Endothelial cell of umbilical vein (primary cell): ENCODE results near the gene NRF1. TPM values are rescaled to one million over a fixed set of nuclear protein-coding genes. Genes with fewer than 3 reads are reported as not detected.

Experiments used
- BruUV-seq: library from RNA; stranded (reverse); fragments of 400-500 nt; replicated peaks from 2 replicates; lab custom pipeline; 2021; lab: Mats Ljungman, UMichigan
- CTCF ChIA-PET: fragments of 300-600, 350-600 bp; sonication (Branson Sonifier 250); formaldehyde crosslinking; loops from one replicate; lab custom pipeline; 2021; ENCODE audit warnings: antibody characterized with exemption, inconsistent platforms; lab: Charles Lee
- POLR2A ChIA-PET: fragments of 300-600, 350-600 bp; sonication (Branson Sonifier 250); formaldehyde crosslinking; loops from one replicate; lab custom pipeline; 2021; ENCODE audit warnings: antibody characterized with exemption, inconsistent platforms; lab: Charles Lee
- DNase-seq: peaks from one replicate; pipeline ENCODE4 v3.0.0-alpha.2; 2011; ENCODE audit warnings: low read depth, low spot score
- FAIRE-seq: peaks from 2 replicates; lab custom pipeline; 2011; peaks lifted over from hg19 to GRCh38; lab: Jason Lieb, UNC
- H2AFZ ChIP-seq: 2 replicates; pipeline ENCODE4 v1.6.0; 2012; ENCODE audit warnings: low read depth, low read length, control low read depth, inconsistent platforms
- H3K27ac ChIP-seq: 2 replicates; pipeline ENCODE4 v1.5.1; 2011; ENCODE audit warnings: low read depth, mild to moderate bottlenecking, control low read depth, low read length, moderate library complexity; ENCODE audit not compliant: insufficient read depth
- H3K27me3 ChIP-seq, 2 experiments: 2 replicates each; pipeline versions ENCODE4 v1.6.0 to v1.6.1; 2011; ENCODE audit warnings: low read length in 2 of 2, mixed read lengths in 1 of 2; ENCODE audit not compliant: control insufficient read depth in 2 of 2, insufficient read depth in 2 of 2
- H3K36me3 ChIP-seq, 2 experiments: 2 replicates in 1 of 2; 3 replicates in 1 of 2; pipeline ENCODE4 v1.5.1; 2011; ENCODE audit warnings: low read length in 2 of 2, mild to moderate bottlenecking in 1 of 2, moderate library complexity in 1 of 2; ENCODE audit not compliant: control insufficient read depth in 2 of 2, insufficient read depth in 2 of 2; ENCODE audit errors: extremely low read depth in 1 of 2
- H3K4me1 ChIP-seq: 3 replicates; pipeline ENCODE4 v1.5.1; 2011; ENCODE audit warnings: mild to moderate bottlenecking, low read length; ENCODE audit not compliant: control insufficient read depth, insufficient read depth; ENCODE audit errors: extremely low read depth
- H3K4me2 ChIP-seq: 2 replicates; pipeline ENCODE4 v1.6.1; 2011; ENCODE audit warnings: low read length, control low read depth, mixed read lengths; ENCODE audit not compliant: insufficient read depth
- H3K4me3 ChIP-seq, 3 experiments: fragments of 200-600 bp in 1 of 3; sonication (generic), shearing (Covaris generic) in 1 of 3; replicated peaks in 1 of 3; 2 replicates each; pipeline ENCODE4 v1.5.1; 2011 to 2016; ENCODE audit warnings: control low read depth in 3 of 3, low read length in 3 of 3, mild to moderate bottlenecking in 2 of 3, inconsistent platforms in 1 of 3, low read depth in 1 of 3, moderate library complexity in 1 of 3; ENCODE audit not compliant: insufficient read depth in 1 of 3
- H3K79me2 ChIP-seq: 2 replicates; pipeline ENCODE4 v1.6.0; 2012; ENCODE audit warnings: low read length, inconsistent platforms; ENCODE audit not compliant: control insufficient read depth, insufficient read depth
- H3K9ac ChIP-seq: replicated peaks from 2 replicates; pipeline ENCODE3; 2011; ENCODE audit warnings: low read length, control low read depth; ENCODE audit not compliant: insufficient read depth; ENCODE audit errors: extremely low read depth
- H3K9me1 ChIP-seq: replicated peaks from 3 replicates; pipeline ENCODE4 v1.6.0; 2011; ENCODE audit warnings: mild to moderate bottlenecking, low read length; ENCODE audit not compliant: control insufficient read depth, insufficient read depth; ENCODE audit errors: extremely low read depth
- H3K9me3 ChIP-seq: replicated peaks from 2 replicates; pipeline ENCODE4 v1.5.1; 2012; ENCODE audit warnings: low read length, inconsistent platforms; ENCODE audit not compliant: control insufficient read depth, insufficient read depth
- H4K20me1 ChIP-seq: replicated peaks from 2 replicates; pipeline ENCODE3; 2011; ENCODE audit warnings: mild to moderate bottlenecking, low read length; ENCODE audit not compliant: control insufficient read depth, insufficient read depth; ENCODE audit errors: extremely low read depth
- CTCF ChIP-seq, 2 donors: IDR thresholded peaks; 1 replicate in 1 of 2; 2 replicates in 1 of 2; pipeline ENCODE4 v1.5.1; 2011; ENCODE audit warnings: low read length in 2 of 2, mild to moderate bottlenecking in 2 of 2, moderate library complexity in 2 of 2, control low read depth in 1 of 2, inconsistent platforms in 1 of 2, low read depth in 1 of 2; ENCODE audit not compliant: insufficient read depth in 1 of 2; ENCODE audit errors: extremely low read depth in 1 of 2
- EZH2 ChIP-seq: IDR thresholded peaks from 2 replicates; pipeline ENCODE4 v1.6.1; 2012; ENCODE audit warnings: borderline replicate concordance, low read depth, mild to moderate bottlenecking, moderate library complexity, low read length, inconsistent platforms; ENCODE audit not compliant: severe bottlenecking
- FOS ChIP-seq: IDR thresholded peaks from 2 replicates; pipeline ENCODE4 v1.6.1; 2011; ENCODE audit warnings: mild to moderate bottlenecking, low read length, moderate library complexity, borderline replicate concordance; ENCODE audit not compliant: insufficient read depth
- GATA2 ChIP-seq: IDR thresholded peaks from 2 replicates; pipeline ENCODE4 v1.7.0; 2011; ENCODE audit warnings: low read depth, mild to moderate bottlenecking, moderate library complexity, mixed read lengths, low read length; ENCODE audit not compliant: insufficient read length, insufficient read depth
- JUN ChIP-seq: IDR thresholded peaks from 2 replicates; pipeline ENCODE4 v1.6.1; 2011; ENCODE audit warnings: borderline replicate concordance, low read depth; ENCODE audit not compliant: insufficient read length, insufficient read depth
- MAX ChIP-seq: IDR thresholded peaks from 2 replicates; pipeline ENCODE4 v1.6.1; 2011; ENCODE audit not compliant: insufficient read depth, insufficient read length
- MYC ChIP-seq: IDR thresholded peaks from one replicate; pipeline ENCODE4 v1.6.1; 2011; ENCODE audit warnings: mild to moderate bottlenecking, low read depth, low read length
- POLR2A ChIP-seq: IDR thresholded peaks from 2 replicates; pipeline ENCODE4 v1.6.1; 2012; ENCODE audit warnings: low read depth, mild to moderate bottlenecking, control low read depth, low read length
- POLR2AphosphoS5 ChIP-seq: IDR thresholded peaks from 2 replicates; pipeline ENCODE4 v1.6.1; 2012; ENCODE audit warnings: low read depth, mild to moderate bottlenecking, control low read depth, low read length, moderate library complexity; ENCODE audit not compliant: insufficient read depth
- dilution Hi-C: fragments of 300-500 bp; cut with MboI; formaldehyde crosslinking; loops from one replicate; pipeline ENCODE4 v1.15.0; 2019; ENCODE audit warnings: low sequenced_read_pairs; ENCODE audit not compliant: extremely low pct_ligation_motif_present
- intact Hi-C: fragments of 100-400 bp; cut with micrococcal nuclease; formaldehyde crosslinking; loops from one replicate; pipeline ENCODE4 v1.10.0; 2022
- polyA plus RNA-seq, 4 experiments: library from polyadenylated mRNA; depleted of rRNA in 3 of 4; stranded (reverse) in 3 of 4; unstranded in 1 of 4; fragments of >200 nt; gene quantifications; 2 replicates each; pipeline versions ENCODE4 v1.2.1 to v1.2.3, GENCODE V29; 2011 to 2012; ENCODE audit warnings: missing spikeins in 1 of 4
- total RNA-seq: library from RNA; stranded (reverse); gene quantifications from 2 replicates; pipeline ENCODE4 v1.2.3, GENCODE V29; 2021

The NRF1 gene
- total and polyA plus RNA-seq, 2 donors (not counting 3 experiments of a cell fraction or from before 2014, with no cell fraction given) = 14.6 to 20.3 TPM

- intact Hi-C loops = no loop called here
- no peak for TF ChIP-seq POLR2AphosphoS5
- TF ChIP-seq MYC = no peak
- TF ChIP-seq FOS = no peak
- no peak for TF ChIP-seq CTCF (IDR thresholded peaks at IDR 0.05; ENCODE audit: extremely low read depth in 1 of 2, insufficient read depth in 1 of 2, low read depth in 1 of 2, low read length in 2 of 2)
- no peak for TF ChIP-seq JUN
- TF ChIP-seq POLR2A = no peak
- no peak for TF ChIP-seq EZH2
- no peak for TF ChIP-seq GATA2
- no peak for TF ChIP-seq MAX
- ChIA-PET POLR2A (no interaction called here), CTCF (no interaction called here)
- dilution Hi-C loops = no loop called here
- no peaks in the 10 kb centered on the region for H4K20me1 ChIP-seq
- H3K27me3 ChIP-seq = no peaks in the 10 kb centered on the region
- no peak overlapping the region for H3K9ac ChIP-seq
- H3K4me2 ChIP-seq = no peak overlapping the region
- no peaks in the 10 kb centered on the region for H3K4me1 ChIP-seq
- H3K9me3 ChIP-seq = no peaks in the 10 kb centered on the region
- H3K4me3 ChIP-seq = no peak overlapping the region
- BruUV-seq = no TSS peak
- peaks cover 0 to 4% of the 10 kb centered on the region in 2 experiments for H3K36me3 ChIP-seq
- H2AFZ ChIP-seq = no peak overlapping the region
- H3K79me2 ChIP-seq = no peaks in the 10 kb centered on the region
- H3K9me1 ChIP-seq = no peaks in the 10 kb centered on the region
- DNase-seq (no peak), FAIRE-seq (no peak)
- no peak overlapping the region for H3K27ac ChIP-seq
Observed at GRCh38 chr7:129750091-129750490, 138.6 kb downstream of the NRF1 start.
